Measurements from ENCODE around the gene ARHGAP42. TPM values are rescaled to one million over a fixed set of nuclear protein-coding genes. Genes with fewer than 3 reads are reported as not detected.

ARHGAP42 gene
- total RNA-seq, 1 donor = 16.8 TPM

DNA sequence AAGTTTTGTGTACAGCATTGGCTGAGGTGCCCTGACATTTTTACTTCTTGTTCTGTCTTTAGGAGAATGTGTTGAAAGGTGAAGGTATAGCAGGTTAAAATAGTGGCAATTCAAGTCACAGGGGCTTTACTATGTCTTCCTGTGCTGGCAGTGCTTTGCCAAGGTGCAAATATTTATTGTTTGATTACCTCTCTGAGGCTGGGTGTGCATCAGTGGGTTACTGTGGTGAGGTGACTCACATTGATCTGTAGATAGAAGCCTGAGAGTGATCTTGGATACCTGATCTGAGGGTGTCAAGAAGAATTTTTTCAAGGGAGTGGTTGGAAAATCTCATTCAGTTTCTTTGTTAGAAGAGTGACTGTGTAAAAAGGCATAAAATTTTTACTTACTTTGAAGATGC lies 90.0 kb downstream of the ARHGAP42 start:
- DNase-seq (ENCODE audit: low read depth) = no peak
- TF ChIP-seq, protein P1, sequence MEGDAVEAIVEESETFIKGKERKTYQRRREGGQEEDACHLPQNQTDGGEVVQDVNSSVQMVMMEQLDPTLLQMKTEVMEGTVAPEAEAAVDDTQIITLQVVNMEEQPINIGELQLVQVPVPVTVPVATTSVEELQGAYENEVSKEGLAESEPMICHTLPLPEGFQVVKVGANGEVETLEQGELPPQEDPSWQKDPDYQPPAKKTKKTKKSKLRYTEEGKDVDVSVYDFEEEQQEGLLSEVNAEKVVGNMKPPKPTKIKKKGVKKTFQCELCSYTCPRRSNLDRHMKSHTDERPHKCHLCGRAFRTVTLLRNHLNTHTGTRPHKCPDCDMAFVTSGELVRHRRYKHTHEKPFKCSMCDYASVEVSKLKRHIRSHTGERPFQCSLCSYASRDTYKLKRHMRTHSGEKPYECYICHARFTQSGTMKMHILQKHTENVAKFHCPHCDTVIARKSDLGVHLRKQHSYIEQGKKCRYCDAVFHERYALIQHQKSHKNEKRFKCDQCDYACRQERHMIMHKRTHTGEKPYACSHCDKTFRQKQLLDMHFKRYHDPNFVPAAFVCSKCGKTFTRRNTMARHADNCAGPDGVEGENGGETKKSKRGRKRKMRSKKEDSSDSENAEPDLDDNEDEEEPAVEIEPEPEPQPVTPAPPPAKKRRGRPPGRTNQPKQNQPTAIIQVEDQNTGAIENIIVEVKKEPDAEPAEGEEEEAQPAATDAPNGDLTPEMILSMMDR (IDR thresholded peaks at IDR 0.05; ENCODE audit: insufficient read depth, low read depth, low read length) = no peak
- H3K4me3 ChIP-seq (ENCODE audit: low read depth, low read length) = no peak overlapping the region

DNA sequence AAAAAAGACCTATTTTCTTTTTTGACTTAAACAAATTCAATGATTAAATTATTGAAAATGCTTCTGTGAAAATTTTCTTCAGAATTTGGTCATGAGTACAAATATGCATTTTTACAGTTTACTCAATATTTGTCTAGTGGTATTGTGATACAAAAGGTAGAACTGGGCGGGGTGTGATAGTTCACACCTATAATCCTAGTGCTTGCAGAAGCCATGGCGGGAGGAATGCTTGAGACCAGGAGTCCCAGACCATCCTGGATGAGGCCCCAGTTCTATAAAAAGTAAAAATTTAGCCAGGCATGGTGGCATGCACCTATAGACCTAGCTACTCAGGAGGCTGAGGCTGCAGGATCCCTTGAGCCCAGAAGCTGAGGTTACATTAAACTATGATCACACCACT lies 90.6 kb downstream of the ARHGAP42 start:
- no peak for DNase-seq (ENCODE audit: low read depth)
- no peak overlapping the region for H3K4me3 ChIP-seq (ENCODE audit: low read depth, low read length)
- TF ChIP-seq, protein P1 (IDR thresholded peaks at IDR 0.05; ENCODE audit: insufficient read depth, low read depth, low read length) = no peak

- no peak for DNase-seq (ENCODE audit: low read depth)
- H3K4me3 ChIP-seq (ENCODE audit: low read depth, low read length) = no peak overlapping the region
- TF ChIP-seq, protein P1 (IDR thresholded peaks at IDR 0.05; ENCODE audit: insufficient read depth, low read depth, low read length) = no peak
These were observed 91.2 kb downstream of the ARHGAP42 start for GRCh38 chr11:100778166-100778785.

DNA sequence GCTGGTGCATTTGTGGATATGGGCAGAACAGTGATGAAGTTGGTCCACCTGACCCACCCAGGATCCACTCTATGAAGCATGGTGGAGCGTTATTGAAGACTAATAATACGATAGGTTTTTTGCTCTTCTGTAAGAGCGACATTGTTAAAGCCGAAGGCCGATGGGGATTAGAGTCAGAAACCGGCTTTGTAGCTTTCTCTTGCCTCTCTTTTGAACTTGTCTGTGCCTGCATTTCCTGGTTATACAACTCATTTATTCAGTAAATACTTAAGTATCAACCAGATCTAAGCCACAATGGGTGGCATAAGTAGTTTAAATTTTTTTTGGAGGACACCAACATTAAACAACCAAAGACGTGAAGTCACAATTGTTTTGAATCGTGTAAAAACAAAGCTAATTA lies 93.4 kb downstream of the ARHGAP42 start:
- TF ChIP-seq, protein P1 (IDR thresholded peaks at IDR 0.05; ENCODE audit: insufficient read depth, low read depth, low read length) = no peak
- H3K4me3 ChIP-seq (ENCODE audit: low read depth, low read length) = no peak overlapping the region
- no peak for DNase-seq (ENCODE audit: low read depth)

DNA sequence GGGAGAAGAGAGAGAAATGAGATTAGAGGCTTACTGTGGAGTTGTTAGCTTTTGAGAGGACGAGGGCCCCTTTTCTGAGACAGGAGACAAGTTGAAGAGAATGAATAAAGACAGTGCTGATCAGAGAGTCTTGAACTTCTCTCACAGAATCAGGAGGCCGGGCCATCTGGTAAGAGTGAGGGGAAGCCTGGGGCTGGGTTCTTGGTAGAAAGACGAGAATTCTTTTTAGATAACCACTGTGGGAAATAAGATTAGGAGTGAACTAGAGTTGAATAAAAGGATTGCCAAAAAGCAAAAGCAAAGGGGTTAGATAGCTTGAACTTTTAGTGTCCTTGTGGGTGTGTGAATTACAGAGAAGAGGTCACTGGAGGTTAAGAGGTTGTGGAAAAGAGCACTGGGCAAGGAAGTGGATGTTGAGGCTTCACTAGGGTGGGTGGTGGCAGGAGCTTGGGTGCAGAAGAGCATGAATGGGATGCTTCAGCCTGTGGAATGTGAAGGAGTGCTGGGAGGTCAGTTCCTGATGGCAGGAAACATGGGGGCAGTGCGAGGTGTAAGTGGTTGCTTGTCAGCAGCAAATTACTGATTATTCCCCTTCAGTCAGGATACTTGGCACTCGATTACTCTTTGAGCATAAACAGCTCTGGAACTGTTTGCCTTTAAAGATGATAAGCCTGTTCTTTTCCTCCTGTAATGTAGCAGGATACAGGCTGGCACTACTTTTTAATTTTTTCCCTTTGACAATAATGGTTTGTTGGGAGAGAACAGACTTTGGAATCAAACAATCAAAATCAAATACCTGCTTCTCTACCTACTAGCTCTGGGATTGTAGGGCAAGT lies 98.3 kb downstream of the ARHGAP42 start:
- DNase-seq (ENCODE audit: low read depth) = peak; percentile 32
- TF ChIP-seq, protein P1 (IDR thresholded peaks at IDR 0.05; ENCODE audit: insufficient read depth, low read depth, low read length) = no peak
- H3K4me3 ChIP-seq (ENCODE audit: low read depth, low read length) = no peak overlapping the region

- TF ChIP-seq, protein P1 (IDR thresholded peaks at IDR 0.05; ENCODE audit: insufficient read depth, low read depth, low read length) = no peak
- DNase-seq (ENCODE audit: low read depth) = no peak
- no peak overlapping the region for H3K4me3 ChIP-seq (ENCODE audit: low read depth, low read length)
These were observed 101.6 kb downstream of the ARHGAP42 start for GRCh38 chr11:100788561-100789295.

Measured in fibroblast of villous mesenchyme (primary cell).